ENCODE data around the gene ATP6V1G1.
A peak's percentile ranks its signal among the peaks of the same experiment; 100 is the strongest.
"Not testable (repeated sequence)": the region's sequence is repeated elsewhere in the genome, so short reads cannot be mapped to it uniquely, and the experiment has no call there.

The ATP6V1G1 gene

DNA sequence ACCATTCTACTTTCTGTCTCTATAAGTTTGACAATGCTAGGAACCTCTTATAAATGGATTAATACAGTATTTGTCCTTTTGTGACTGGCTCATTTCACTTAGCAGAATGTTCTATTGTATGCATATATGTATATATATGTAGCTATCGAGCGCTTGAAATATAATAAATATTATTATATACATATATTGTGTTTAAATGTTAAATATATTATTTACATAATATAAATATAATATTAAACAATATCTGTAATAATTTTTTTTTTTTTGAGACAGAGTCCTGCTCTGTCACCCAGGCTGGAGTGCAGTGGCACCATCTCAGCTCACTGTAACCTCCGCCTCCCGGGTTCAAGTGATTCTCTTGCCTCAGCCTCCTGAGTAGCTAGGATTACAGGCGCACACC, 9.4 kb upstream of the ATP6V1G1 start:
- not testable (repeated sequence) for DNase-seq (ENCODE audit: low spot score)

GRCh38 chr9:114580609-114581193, 6.9 kb upstream of the ATP6V1G1 start:
- no peak for DNase-seq (ENCODE audit: low spot score)

DNA sequence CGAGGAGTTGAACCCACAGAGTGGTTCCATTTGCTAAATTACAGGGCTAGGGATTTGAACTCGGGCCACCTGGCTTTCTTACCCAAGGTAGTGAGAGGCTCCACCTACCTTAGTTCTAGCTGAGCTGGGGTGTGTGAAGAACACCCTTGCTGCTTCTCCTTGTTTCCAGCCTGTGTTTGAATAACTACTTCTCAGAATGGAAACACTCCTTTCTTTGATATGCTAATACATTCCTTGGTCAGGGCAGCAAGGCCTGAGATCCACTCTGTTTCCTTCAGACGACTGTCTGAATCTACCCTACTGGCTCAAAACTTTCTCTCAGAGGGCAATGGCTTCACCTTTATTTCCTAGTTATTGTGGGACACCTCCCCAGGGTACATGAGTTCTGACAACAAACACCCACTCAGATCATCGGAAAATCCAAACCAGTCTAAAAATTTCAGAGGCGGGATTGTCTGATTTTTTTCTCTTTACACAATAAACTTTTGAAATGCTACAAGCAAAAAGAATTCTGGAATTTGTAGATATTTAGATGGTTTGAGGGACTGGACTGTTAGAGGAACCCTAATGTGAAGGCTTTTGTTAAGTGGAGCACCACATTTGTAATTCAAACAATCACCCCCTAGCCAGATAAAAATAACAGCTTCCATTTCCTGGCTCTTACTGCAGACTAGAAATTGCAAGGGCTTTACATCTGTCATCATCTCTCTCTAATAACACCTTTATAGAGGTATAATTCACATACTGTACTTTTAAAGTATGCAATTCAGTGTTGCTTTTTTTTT, 4.0 kb upstream of the ATP6V1G1 start:
- DNase-seq (ENCODE audit: low spot score) = no peak

GRCh38 chr9:114588210-114588609, 641 bp downstream of the ATP6V1G1 start:
- no peak for DNase-seq (ENCODE audit: low spot score)

- no peak for DNase-seq (ENCODE audit: low spot score)
Observed at GRCh38 chr9:114588651-114589526, 1.3 kb downstream of the ATP6V1G1 start.

DNA sequence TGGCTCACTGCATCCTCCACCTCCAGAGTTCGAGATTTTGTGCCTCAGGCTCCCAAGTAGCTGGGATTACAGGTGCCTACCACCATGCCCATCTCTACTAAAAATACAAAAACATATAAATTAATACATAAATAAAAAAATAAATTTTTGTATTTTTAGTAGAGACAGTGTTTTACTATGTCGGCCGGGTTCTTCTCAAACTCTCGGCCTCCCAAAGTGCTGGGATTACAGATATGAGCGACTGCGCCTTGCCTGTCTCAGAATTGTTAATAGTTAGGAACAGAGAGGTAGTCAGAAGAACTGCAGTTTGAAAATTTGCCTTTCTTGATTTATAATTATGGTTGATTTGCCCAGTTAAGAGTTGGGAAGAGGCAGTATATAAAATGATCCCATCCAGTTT, 2.8 kb downstream of the ATP6V1G1 start:
- no peak for DNase-seq (ENCODE audit: low spot score)

DNA sequence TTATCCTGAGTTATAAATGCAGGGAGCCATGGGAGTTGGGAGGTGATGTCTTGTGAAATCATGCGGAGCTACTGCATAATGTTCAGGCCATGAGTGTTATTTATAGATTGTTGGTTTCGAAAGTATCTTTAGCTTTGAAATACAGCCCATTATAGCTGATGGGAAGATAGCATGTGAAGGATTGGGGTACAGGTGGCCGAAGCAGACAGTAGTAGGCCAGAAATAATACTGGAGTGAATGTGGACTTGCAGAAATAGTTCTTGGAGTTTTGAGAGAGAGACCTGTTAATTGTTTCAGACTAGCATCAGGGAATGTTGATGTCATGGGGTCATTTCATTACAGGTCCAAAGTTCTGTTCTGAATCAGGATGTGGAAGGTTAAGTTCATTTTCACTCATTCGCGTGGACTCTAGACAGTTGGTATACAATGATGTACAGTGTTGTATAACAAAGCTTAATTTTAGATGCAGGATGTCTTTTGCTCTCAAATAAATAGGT, 3.8 kb downstream of the ATP6V1G1 start:
- DNase-seq (ENCODE audit: low spot score) = no peak

- DNase-seq (ENCODE audit: low spot score) = no peak
Observed at GRCh38 chr9:114591849-114592248, 4.3 kb downstream of the ATP6V1G1 start.

DNA sequence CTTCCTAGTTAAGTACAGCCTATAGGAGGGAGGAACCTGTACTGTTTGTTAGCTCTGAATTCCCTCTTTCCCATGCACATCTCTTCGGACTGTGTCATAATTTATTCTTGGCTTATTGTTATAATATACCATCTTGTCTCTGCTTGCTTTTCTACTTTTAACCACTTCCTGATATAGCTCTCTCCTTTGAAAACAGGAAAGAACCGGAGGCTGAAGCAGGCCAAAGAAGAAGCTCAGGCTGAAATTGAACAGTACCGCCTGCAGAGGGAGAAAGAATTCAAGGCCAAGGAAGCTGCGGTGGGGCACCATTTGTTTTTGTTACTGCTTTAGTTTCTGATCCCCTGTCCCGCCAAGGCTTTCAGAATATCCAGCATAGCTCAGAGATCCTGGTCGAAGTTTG, 4.8 kb downstream of the ATP6V1G1 start:
- peak; percentile 45 for DNase-seq (ENCODE audit: low spot score)

- no peak for DNase-seq (ENCODE audit: low spot score)
Observed at GRCh38 chr9:114594136-114594535, 6.6 kb downstream of the ATP6V1G1 start.

DNA sequence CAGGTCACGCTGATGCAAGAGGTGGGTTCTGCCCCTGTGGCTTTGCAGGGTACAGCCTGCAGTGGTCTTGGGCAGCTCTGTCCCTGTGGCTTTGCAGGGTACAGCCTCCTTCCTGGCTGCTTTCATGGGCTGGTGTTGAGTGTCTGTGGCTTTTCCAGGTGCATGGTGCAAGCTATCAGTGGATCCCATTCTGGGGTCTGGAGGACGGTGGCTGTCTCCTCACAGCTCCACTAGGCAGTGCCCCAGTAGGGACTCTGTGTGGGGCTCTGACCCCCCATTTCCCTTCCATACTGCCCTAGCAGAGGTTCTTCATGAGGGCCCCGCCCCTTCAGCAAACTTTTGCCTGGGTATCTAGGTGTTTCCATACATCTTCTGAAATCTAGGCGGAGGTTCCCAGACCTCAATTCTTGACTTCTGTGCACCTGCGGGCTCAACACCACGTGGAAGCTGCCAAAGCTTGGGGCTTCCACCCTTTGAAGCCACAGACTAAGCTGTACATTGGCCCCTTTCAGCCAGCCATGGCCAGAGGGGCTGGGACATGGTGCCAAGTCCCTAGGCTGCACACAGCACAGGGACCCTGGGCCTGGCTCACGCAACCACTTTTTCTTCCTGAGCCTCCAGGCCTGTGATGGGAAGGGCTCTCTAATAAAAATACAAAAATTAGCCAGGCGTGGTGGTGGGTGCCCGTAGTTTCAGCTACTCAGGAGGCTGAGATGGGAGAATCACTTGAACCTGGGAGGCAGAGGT, 13.1 kb downstream of the ATP6V1G1 start:
- DNase-seq (ENCODE audit: low spot score) = not testable (repeated sequence)

DNA sequence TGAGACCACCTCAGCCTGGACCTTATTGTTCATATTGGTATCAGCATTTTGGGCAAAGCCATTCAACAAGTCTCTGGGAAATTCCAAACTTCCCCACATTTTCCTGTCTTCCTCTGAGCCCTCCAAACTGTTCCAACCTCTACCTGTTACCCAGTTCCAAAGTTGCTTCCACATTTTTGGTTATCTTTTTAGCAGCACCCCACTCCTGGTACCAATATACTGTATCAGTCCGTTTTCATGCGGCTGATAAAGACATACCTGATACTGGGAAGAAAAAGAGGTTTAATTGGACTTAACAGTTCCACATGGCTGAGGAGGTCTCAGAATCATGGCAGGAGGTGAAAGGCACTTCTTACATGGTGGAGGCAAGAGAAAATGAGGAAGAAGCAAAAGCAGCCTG, 14.2 kb downstream of the ATP6V1G1 start:
- not testable (repeated sequence) for DNase-seq (ENCODE audit: low spot score)

GRCh38 chr9:114602620-114603019, 15.1 kb downstream of the ATP6V1G1 start:
- no peak for DNase-seq (ENCODE audit: low spot score)

- DNase-seq (ENCODE audit: low spot score) = no peak
Observed at GRCh38 chr9:114603248-114603647, 15.7 kb downstream of the ATP6V1G1 start.

DNA sequence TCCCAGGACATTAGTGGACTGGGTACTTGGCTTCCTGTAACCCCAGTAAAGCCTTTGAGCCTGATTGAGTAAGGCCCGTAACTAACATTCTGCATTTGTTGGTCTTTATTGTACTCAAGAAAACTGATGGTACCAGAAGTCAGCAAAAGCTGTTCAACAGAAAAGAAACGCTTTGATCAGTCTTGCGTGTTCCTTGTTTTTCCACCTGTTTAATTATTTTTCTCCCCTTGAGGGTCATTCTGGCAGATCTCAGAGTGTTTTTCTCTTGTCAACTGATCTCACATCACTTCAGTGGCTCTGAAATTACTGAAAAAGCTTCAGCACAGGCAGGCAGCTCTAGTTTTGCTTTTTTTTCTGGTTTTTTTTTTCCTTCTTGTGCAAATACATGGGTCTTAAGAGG, 17.4 kb downstream of the ATP6V1G1 start:
- DNase-seq (ENCODE audit: low spot score) = no peak

- DNase-seq (ENCODE audit: low spot score) = no peak
Observed at GRCh38 chr9:114606068-114606467, 18.5 kb downstream of the ATP6V1G1 start.

DNA sequence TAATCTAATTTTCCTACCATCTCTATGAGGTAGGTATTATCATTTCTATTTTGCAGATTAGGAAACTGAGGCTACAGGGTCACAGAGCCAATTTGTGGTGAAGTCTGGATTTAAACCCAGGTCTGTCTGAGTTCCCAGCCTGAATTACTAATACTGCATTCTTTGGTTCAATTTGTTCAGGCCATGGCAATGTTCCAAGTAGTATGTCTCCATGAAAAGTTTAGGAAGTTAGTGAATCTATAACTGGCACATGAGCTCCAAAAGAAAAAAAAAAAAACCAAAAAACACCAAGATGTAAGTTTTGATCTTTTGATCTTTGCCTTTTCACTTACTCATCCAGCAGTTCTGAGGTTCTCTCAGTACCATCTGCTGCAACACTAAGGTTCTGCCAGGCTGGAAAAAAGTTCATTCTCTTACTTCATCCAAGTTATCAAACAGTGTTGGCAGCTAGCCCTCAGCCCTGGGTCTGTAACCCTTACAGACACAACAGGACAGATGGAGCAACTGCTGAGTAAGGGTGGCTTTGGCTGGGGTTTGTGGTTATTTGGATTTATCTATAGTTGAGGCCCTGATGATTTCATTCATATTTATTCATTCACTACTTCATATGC, 19.1 kb downstream of the ATP6V1G1 start:
- DNase-seq (ENCODE audit: low spot score) = peak; percentile 9

DNA sequence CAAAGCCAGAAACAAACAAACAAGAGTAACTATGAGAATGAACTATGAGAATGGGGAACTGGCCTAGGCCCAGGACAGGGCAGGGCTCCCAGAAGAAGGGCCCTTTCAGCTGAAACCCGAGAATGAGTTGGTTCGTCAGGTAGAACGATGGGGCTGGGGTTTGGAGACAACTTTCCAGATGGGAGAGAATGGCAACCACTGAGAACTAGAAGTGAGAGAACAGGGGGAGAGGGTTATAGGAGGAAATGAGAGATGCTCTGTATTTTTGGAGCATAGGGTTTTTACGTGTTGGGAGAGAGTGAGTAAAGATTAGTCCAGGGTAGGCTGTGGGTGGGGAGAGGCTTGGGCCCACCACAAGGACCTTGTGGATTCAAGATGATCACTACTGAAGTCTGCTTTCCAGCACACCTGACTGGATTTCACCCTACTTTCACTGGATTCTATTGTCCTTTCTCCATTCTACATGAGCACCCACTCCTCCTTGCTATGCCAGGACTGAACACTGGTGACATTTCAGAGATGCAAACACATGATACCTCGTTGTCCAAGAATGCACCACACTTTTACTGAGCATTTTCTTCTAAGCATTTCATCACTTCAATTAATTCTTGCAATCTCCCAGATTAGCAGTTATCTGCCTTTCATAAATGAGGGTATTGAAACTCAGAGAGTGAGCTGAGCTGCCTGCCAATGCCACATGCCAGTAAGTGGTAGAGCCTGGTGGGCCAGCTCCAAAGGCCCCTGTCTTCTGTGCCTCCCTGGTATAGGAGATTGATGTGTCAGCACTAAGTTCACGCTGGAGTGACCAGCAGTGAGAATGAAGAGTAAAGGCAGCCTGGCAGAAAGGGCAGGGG, 20.3 kb downstream of the ATP6V1G1 start:
- no peak for DNase-seq (ENCODE audit: low spot score)

DNA sequence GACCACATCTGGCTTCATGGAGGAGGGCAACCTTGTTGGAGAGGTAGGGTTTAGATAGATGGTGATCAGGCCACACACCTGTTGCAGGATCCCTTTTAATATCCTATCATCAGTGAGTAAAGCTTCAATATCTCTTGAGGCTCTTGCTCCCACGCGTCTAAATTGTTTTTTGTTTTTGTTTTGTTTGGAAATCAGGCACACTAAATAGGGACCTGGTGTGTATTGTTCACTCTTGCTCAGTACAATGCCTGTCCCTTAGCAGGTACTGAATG, 20.9 kb downstream of the ATP6V1G1 start:
- DNase-seq (ENCODE audit: low spot score) = no peak

- peak; percentile 50 for DNase-seq (ENCODE audit: low spot score)
Observed at GRCh38 chr9:114611516-114612271, 24.1 kb downstream of the ATP6V1G1 start.
